Measurements from ENCODE around the gene SLC37A4.

GRCh38 chr11:119000906-119001305, 29.8 kb downstream of the SLC37A4 start:
- TF ChIP-seq, protein P1, sequence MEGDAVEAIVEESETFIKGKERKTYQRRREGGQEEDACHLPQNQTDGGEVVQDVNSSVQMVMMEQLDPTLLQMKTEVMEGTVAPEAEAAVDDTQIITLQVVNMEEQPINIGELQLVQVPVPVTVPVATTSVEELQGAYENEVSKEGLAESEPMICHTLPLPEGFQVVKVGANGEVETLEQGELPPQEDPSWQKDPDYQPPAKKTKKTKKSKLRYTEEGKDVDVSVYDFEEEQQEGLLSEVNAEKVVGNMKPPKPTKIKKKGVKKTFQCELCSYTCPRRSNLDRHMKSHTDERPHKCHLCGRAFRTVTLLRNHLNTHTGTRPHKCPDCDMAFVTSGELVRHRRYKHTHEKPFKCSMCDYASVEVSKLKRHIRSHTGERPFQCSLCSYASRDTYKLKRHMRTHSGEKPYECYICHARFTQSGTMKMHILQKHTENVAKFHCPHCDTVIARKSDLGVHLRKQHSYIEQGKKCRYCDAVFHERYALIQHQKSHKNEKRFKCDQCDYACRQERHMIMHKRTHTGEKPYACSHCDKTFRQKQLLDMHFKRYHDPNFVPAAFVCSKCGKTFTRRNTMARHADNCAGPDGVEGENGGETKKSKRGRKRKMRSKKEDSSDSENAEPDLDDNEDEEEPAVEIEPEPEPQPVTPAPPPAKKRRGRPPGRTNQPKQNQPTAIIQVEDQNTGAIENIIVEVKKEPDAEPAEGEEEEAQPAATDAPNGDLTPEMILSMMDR (IDR thresholded peaks at IDR 0.05), result no peak
- no peak for TF ChIP-seq POLR2A (IDR thresholded peaks at IDR 0.05)

Measured in Peyer's patch (tissue), 4 donors.